H1 (cell line): ENCODE measurements around the gene TP53BP1. TPM values are rescaled to one million over a fixed set of nuclear protein-coding genes. Genes with fewer than 3 reads are reported as not detected.

Experiments used
- CTCF ChIA-PET: fragments of 300-600 bp; sonication (Branson Sonifier 250); formaldehyde crosslinking; loops from one replicate; lab custom pipeline; 2021; ENCODE audit not compliant: partially characterized antibody; lab: Charles Lee
- POLR2A ChIA-PET: fragments of 300-600 bp; sonication (Branson Sonifier 250); formaldehyde crosslinking; loops from one replicate; lab custom pipeline; 2021; ENCODE audit warnings: inconsistent platforms; ENCODE audit not compliant: partially characterized antibody; lab: Charles Lee
- DNase-seq, 2 experiments: peaks; one replicate each; pipeline versions ENCODE4 v3.0.0 to v3.0.0-alpha.2; 2010 to 2022; ENCODE audit warnings: low spot score in 2 of 2, low read depth in 1 of 2, mixed read lengths in 1 of 2
- FAIRE-seq: peaks from 2 replicates; lab custom pipeline; 2011; peaks lifted over from hg19 to GRCh38; lab: Jason Lieb, UNC
- H2AFZ ChIP-seq: 2 replicates; pipeline ENCODE4 v1.8.1; 2012; ENCODE audit warnings: low read length, inconsistent platforms
- H2AK5ac ChIP-seq: 2 replicates; pipeline ENCODE4 v1.6.1; 2013; ENCODE audit warnings: low read depth, low read length
- H2BK120ac ChIP-seq: replicated peaks from 2 replicates; pipeline ENCODE3; 2013; ENCODE audit warnings: low read depth, low read length, inconsistent platforms
- H2BK12ac ChIP-seq: 2 replicates; pipeline ENCODE4 v1.6.1; 2013; ENCODE audit warnings: low read depth, low read length
- H2BK15ac ChIP-seq: 2 replicates; pipeline ENCODE4 v1.6.1; 2013; ENCODE audit warnings: low read length
- H2BK20ac ChIP-seq: 2 replicates; pipeline ENCODE4 v1.6.1; 2013; ENCODE audit warnings: low read length
- H2BK5ac ChIP-seq: 2 replicates; pipeline ENCODE4 v1.6.1; 2013; ENCODE audit warnings: low read depth, low read length
- H3K14ac ChIP-seq: 2 replicates; pipeline ENCODE4 v1.6.1; 2013; ENCODE audit warnings: inconsistent platforms; ENCODE audit not compliant: insufficient read length
- H3K18ac ChIP-seq: 2 replicates; pipeline ENCODE4 v1.6.1; 2013; ENCODE audit warnings: low read length; ENCODE audit errors: extremely low read depth
- H3K23ac ChIP-seq: 2 replicates; pipeline ENCODE4 v1.6.1; 2013; ENCODE audit warnings: inconsistent platforms; ENCODE audit not compliant: insufficient read length
- H3K23me2 ChIP-seq: 2 replicates; pipeline ENCODE4 v1.6.1; 2013; ENCODE audit warnings: low read depth, low read length
- H3K27ac ChIP-seq: 2 replicates; pipeline ENCODE4 v1.6.1; 2011; ENCODE audit warnings: low read depth, low read length, inconsistent platforms
- H3K27me3 ChIP-seq, 4 experiments: replicated peaks in 1 of 4; 1 replicate in 1 of 4; 2 replicates in 3 of 4; pipeline versions ENCODE4 v1.6.1 to v1.8.1; 2011 to 2013; ENCODE audit warnings: low read length in 3 of 4, mild to moderate bottlenecking in 3 of 4, inconsistent platforms in 2 of 4, mixed read lengths in 2 of 4, moderate library complexity in 1 of 4; ENCODE audit not compliant: control insufficient read depth in 3 of 4, insufficient read depth in 3 of 4; ENCODE audit errors: extremely low read depth in 1 of 4
- H3K36me3 ChIP-seq, 4 experiments: 2 replicates each; pipeline versions ENCODE4 v1.6.1 to v1.8.1; 2011 to 2013; ENCODE audit warnings: mild to moderate bottlenecking in 4 of 4, low read length in 3 of 4, moderate library complexity in 2 of 4, control low read depth in 1 of 4, inconsistent platforms in 1 of 4; ENCODE audit not compliant: insufficient read depth in 4 of 4, control insufficient read depth in 2 of 4
- H3K4ac ChIP-seq: replicated peaks from 2 replicates; pipeline ENCODE3; 2013; ENCODE audit warnings: low read length, low read depth, mixed read lengths, inconsistent platforms; ENCODE audit not compliant: insufficient read length
- H3K4me1 ChIP-seq, 4 experiments: replicated peaks in 1 of 4; 1 replicate in 1 of 4; 2 replicates in 3 of 4; pipeline versions ENCODE4 v1.6.1 to v1.8.1; 2011 to 2013; ENCODE audit warnings: low read length in 3 of 4, inconsistent platforms in 2 of 4, mixed read lengths in 1 of 4; ENCODE audit not compliant: insufficient read depth in 4 of 4, control insufficient read depth in 3 of 4
- H3K4me2 ChIP-seq, 2 experiments: 2 replicates each; pipeline versions ENCODE4 v1.6.1 to v1.8.1; 2011 to 2013; ENCODE audit warnings: low read depth in 2 of 2, low read length in 2 of 2, control low read depth in 1 of 2, inconsistent platforms in 1 of 2, mild to moderate bottlenecking in 1 of 2; ENCODE audit not compliant: insufficient read depth in 1 of 2
- H3K4me3 ChIP-seq, 4 experiments: fragments of 200-600, 300-600 bp in 1 of 4; sonication (generic), shearing (Covaris generic), sonication (Bioruptor Twin) in 1 of 4; 2 replicates each; pipeline versions ENCODE4 v1.5.1 to v1.8.1; 2011 to 2016; ENCODE audit warnings: low read length in 4 of 4, low read depth in 3 of 4, control low read depth in 2 of 4, inconsistent platforms in 2 of 4, mild to moderate bottlenecking in 2 of 4, mixed read lengths in 1 of 4, moderate library complexity in 1 of 4; ENCODE audit not compliant: insufficient read depth in 2 of 4; ENCODE audit errors: extremely low read depth in 1 of 4
- H3K56ac ChIP-seq: replicated peaks from 2 replicates; pipeline ENCODE3; 2013; ENCODE audit warnings: low read depth, mild to moderate bottlenecking, mixed read lengths, low read length, inconsistent platforms; ENCODE audit not compliant: insufficient read length
- H3K79me1 ChIP-seq: 2 replicates; pipeline ENCODE4 v1.6.1; 2013; ENCODE audit warnings: low read depth, low read length, control low read depth
- H3K79me2 ChIP-seq, 2 experiments: 2 replicates each; pipeline versions ENCODE4 v1.6.1 to v1.8.1; 2012 to 2013; ENCODE audit warnings: low read length in 2 of 2, mild to moderate bottlenecking in 2 of 2, inconsistent platforms in 1 of 2; ENCODE audit not compliant: insufficient read depth in 2 of 2, control insufficient read depth in 1 of 2
- H3K9ac ChIP-seq, 4 experiments: replicated peaks in 1 of 4; 1 replicate in 1 of 4; 2 replicates in 3 of 4; pipeline versions ENCODE4 v1.6.1 to v1.8.1; 2011 to 2013; ENCODE audit warnings: low read depth in 3 of 4, low read length in 3 of 4, control low read depth in 2 of 4, mild to moderate bottlenecking in 2 of 4, moderate library complexity in 2 of 4, inconsistent platforms in 1 of 4; ENCODE audit errors: extremely low read depth in 1 of 4
- H3K9me3 ChIP-seq, 2 experiments: 2 replicates each; pipeline versions ENCODE4 v1.6.1 to v1.8.1; 2012 to 2013; ENCODE audit warnings: mild to moderate bottlenecking in 2 of 2, moderate library complexity in 2 of 2, control low read depth in 1 of 2, inconsistent platforms in 1 of 2, low read depth in 1 of 2, low read length in 1 of 2, mixed read lengths in 1 of 2; ENCODE audit not compliant: insufficient read depth in 2 of 2
- H4K20me1 ChIP-seq, 2 experiments: replicated peaks in 1 of 2; 2 replicates each; pipeline versions ENCODE3 to v1.8.1; 2011 to 2013; ENCODE audit warnings: inconsistent platforms in 2 of 2, low read length in 2 of 2, mild to moderate bottlenecking in 1 of 2; ENCODE audit not compliant: insufficient read depth in 2 of 2, control insufficient read depth in 1 of 2
- H4K5ac ChIP-seq: 2 replicates; pipeline ENCODE4 v1.6.1; 2013; ENCODE audit warnings: low read length, low read depth, mixed read lengths, inconsistent platforms; ENCODE audit not compliant: insufficient read length
- H4K8ac ChIP-seq: 2 replicates; pipeline ENCODE4 v1.8.0; 2013; ENCODE audit warnings: mild to moderate bottlenecking, moderate library complexity, low read length, inconsistent platforms; ENCODE audit not compliant: insufficient read depth; ENCODE audit errors: extremely low read depth
- H4K91ac ChIP-seq: replicated peaks from 2 replicates; pipeline ENCODE3; 2013; ENCODE audit warnings: low read length, mixed read lengths, inconsistent platforms; ENCODE audit not compliant: insufficient read length
- BACH1 ChIP-seq: IDR thresholded peaks from 2 replicates; pipeline ENCODE4 v1.6.1; 2012; ENCODE audit warnings: low read length, improper control_type of control experiment
- POLR2A ChIP-seq, 2 experiments: IDR thresholded peaks; 1 replicate in 1 of 2; 2 replicates in 1 of 2; pipeline ENCODE4 v1.6.1; 2011; ENCODE audit warnings: low read depth in 2 of 2, low read length in 2 of 2, mild to moderate bottlenecking in 2 of 2; ENCODE audit errors: control extremely low read depth in 1 of 2
- SRF ChIP-seq: IDR thresholded peaks from 2 replicates; pipeline ENCODE4 v1.6.1; 2011; ENCODE audit warnings: mild to moderate bottlenecking, low read depth, low read length, moderate library complexity
- TAF1 ChIP-seq: IDR thresholded peaks from 2 replicates; pipeline ENCODE4 v1.6.1; 2011; ENCODE audit warnings: mild to moderate bottlenecking, low read depth, low read length
- TAF7 ChIP-seq: optimal IDR thresholded peaks from 2 replicates; pipeline ENCODE3; 2011; ENCODE audit warnings: low read depth, mild to moderate bottlenecking, inconsistent platforms, low read length, moderate library complexity, borderline replicate concordance
- WGBS, 2 experiments: shearing (Covaris generic) in 1 of 2; methylation state at CpG; one replicate each; pipeline versions ENCODE4 v1.1.6 to v1.1.7; 2013 to 2015; ENCODE audit warnings: low lambda C conversion rate in 2 of 2, mixed read lengths in 2 of 2, inconsistent platforms in 1 of 2, low coverage in 1 of 2, missing lambda C conversion rate in 1 of 2; ENCODE audit not compliant: insufficient replicate concordance in 2 of 2, insufficient coverage in 1 of 2, insufficient read length in 1 of 2; ENCODE audit errors: extremely low coverage in 1 of 2, missing lambda C conversion rate in 1 of 2; 5-methylcytosine and 5-hydroxymethylcytosine counted together
- polyA plus RNA-seq, 7 experiments: library from polyadenylated mRNA; depleted of rRNA in 3 of 7; stranded (reverse) in 5 of 7; unstranded in 2 of 7; fragments of >200 nt in 5 of 7; fragments of 200-250 nt in 2 of 7; gene quantifications; 1 replicate in 5 of 7; 2 replicates in 1 of 7; 4 replicates in 1 of 7; pipeline versions ENCODE4 v1.2.1 to v1.2.3, GENCODE V29; 2011 to 2013; ENCODE audit warnings: missing spikeins in 2 of 7, mixed read lengths in 2 of 7
- total RNA-seq: library from RNA; stranded (reverse); fragmentation: NEBNext Ultra II Directional; extraction: Animal tissue kit (Norgen Biotek cat#: 25700); gene quantifications from 2 replicates; pipeline ENCODE4 v1.2.1, GENCODE V29; 2021

TP53BP1 gene
- total and polyA plus RNA-seq, 2 of the 8 experiments (the other 6 are each of a cell fraction or from before 2014, with no cell fraction given) = 34.1 to 63.6 TPM

DNA sequence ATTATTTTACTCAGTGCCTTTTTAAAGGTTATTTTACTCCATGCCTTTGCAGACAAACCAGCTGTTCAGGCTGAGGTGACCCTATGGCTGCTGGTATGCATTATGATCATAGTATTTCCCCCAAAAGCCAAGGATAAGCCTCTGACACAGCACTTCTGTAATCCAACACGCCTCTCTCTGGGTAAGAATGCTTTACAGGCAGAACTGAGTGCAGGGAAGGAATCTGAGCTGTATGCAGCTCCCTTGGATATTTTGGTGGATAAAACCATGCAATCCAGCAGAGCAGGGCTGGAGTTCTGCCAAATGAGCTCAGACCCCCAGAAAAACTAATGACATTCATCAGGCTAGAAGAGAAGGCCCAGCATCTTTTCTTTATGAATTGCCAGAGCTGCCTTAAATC lies 12.8 kb upstream of the TP53BP1 start:
- Histone ChIP-seq H3K4me2 (no peak overlapping the region), H4K91ac (no peak overlapping the region), H4K20me1 (no peaks in the 10 kb centered on the region), H2BK120ac (no peak overlapping the region), H3K4me3 (no peak overlapping the region), H3K18ac (no peak overlapping the region), H2BK5ac (no peak overlapping the region), H3K23me2 (peaks cover 4% of the 10 kb centered on the region; the same call in 1 of the 2 replicates), H2BK15ac (no peak overlapping the region), H3K27ac (no peak overlapping the region), H3K23ac (no peak overlapping the region), H2AFZ (no peak overlapping the region), H3K36me3 (no peaks in the 10 kb centered on the region), H3K79me2 (no peaks in the 10 kb centered on the region), H3K9ac (no peak overlapping the region), H4K8ac (no peak overlapping the region), H3K9me3 (no peaks in the 10 kb centered on the region), H2BK20ac (no peak overlapping the region), H4K5ac (no peak overlapping the region), H3K4ac (no peak overlapping the region), H3K4me1 (peaks cover 0 to 5% (median 2%) of the 10 kb centered on the region in 4 experiments; a peak in 3 of 7 replicates), H3K27me3 (no peaks in the 10 kb centered on the region), H3K56ac (no peak overlapping the region), H3K79me1 (no peaks in the 10 kb centered on the region), H3K14ac (no peak overlapping the region), H2AK5ac (no peak overlapping the region), H2BK12ac (no peak overlapping the region)
- DNase-seq (no peak), FAIRE-seq (no peak)
- TF ChIP-seq BACH1 = no peak
- TF ChIP-seq SRF = no peak
- TF ChIP-seq TAF1 = no peak
- TF ChIP-seq TAF7 = no peak
- TF ChIP-seq POLR2A (IDR thresholded peaks at IDR 0.05; ENCODE audit: control extremely low read depth in 1 of 2, low read depth in 2 of 2, low read length in 2 of 2) = no peak
- POLR2A ChIA-PET = interaction anchor here (1.0 to 1.3 kb wide), 3 partner anchors 13 to 94 kb away, joined by 3 to 11 read pairs (median 4); partner anchors contain the start of gene TP53BP1
- 76% methylated on average over 1 of the region's 1 CpG; no CpG with 5 or more reads in 1 of the 2 experiments for WGBS, 2 experiments
- CTCF ChIA-PET = interaction anchor here (0.9 to 1.6 kb wide), 2 partner anchors 9 to 22 kb away, joined by 3 to 8 read pairs; no protein-coding TSS in a partner anchor
